HG03457 (cell line): ENCODE data around the gene SNW1.

ENCODE experiments used
- ATAC-seq: cut with Tn5 transposase; IDR thresholded peaks from one replicate; pipeline ENCODE4 v1.9.1; 2021; ENCODE audit warnings: moderate number of reproducible peaks; ENCODE audit not compliant: unreplicated experiment

Gene SNW1

DNA sequence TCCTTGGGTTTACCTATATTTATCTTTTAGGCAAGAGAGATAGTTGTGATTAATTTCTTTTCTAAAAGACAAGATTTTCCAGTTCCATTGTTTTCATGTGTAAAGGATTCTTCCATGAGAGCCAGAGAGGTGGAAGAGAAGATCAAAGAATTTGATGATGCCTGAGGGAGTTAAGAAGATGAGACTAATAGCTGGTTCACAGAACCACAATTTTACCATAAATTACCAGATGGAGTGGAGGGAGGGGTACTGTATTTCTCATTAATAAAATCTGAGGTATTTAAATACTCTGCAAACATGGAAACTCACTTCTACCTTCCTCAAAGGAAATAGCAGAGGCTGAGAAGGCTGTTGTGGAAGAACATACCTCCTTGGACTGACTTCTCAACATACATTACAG, 87.8 kb downstream of the SNW1 start:
- no peak for ATAC-seq
